Stimulated activated CD8-positive, alpha-beta memory T cell treated with anti-CD3 and anti-CD28 coated beads, Interleukin-4, amount 100 ng/mL, for 1 hour (primary cell): Measurements from ENCODE around the gene CLEC16A.

Experiments used
- DNase-seq, 2 donors: peaks; one replicate each; pipeline ENCODE4 v3.0.0-alpha.2; 2020; ENCODE audit warnings: low read depth in 2 of 2, low spot score in 1 of 2

The CLEC16A gene

DNA sequence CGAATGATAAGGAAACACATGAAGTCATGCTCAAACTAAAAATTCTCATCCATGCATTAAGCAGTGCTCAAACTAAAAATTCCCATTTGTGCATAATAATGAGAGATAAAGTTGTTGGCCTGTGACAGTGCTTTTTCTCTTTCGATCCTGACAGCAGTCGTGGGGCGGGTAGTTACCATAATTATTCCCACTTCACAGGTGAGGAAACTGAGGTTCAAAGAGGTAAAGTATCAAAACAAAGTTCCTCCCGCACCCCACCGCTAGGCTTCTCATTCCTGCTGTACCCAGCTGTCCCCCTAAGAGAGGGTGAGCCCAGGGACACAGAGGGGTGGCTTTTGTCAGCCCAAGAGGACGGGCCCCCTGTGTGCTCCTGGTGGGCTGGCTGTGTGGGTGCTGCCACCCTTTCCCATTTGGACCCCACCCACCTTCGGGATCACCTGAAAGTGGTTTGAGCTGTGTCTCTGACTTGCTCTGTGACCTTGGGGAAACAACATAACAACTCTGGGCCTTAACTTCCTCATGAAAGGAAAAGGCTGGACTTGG is 92.6 kb downstream of the CLEC16A start:
- no peak for DNase-seq

DNA sequence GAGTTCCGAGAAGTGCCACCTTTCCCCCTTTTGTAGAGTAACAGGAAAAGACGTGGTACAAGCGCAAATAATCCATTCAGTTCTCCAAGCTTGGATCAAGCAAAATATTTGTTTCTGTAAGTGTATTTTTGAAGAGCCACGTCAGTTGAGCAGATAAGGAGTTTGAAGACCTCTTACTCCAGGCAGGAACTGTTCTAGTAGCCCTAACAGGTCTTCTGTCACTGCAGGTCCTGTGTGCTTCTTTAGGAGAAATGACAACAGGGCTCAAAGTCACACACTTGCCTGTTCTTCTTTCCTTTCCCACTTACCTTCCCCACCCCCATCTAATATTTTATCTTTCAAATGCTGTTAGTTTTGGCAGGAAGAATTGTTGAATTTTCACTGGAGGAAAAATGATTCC is 93.9 kb downstream of the CLEC16A start:
- DNase-seq = no peak

DNA sequence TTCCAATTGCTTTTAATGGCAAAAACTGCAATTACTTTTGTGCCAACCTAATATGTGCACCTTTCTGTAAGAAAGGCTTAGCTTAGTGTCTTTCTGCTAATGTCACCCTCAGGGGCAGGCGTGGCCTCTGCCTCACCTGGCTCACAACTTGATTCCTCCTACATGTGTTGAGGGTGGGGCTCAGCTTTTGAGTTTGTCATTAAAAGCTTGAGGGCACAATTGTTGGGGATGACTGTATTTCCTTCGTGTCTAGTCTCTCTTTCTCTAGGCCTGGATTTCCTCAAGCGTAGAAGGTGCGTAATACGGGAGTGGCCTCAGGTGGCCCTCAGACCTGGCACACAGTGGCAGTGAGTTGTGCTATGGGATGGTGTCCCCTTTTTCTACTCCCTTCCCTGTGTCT is 94.4 kb downstream of the CLEC16A start:
- DNase-seq = no peak

DNA sequence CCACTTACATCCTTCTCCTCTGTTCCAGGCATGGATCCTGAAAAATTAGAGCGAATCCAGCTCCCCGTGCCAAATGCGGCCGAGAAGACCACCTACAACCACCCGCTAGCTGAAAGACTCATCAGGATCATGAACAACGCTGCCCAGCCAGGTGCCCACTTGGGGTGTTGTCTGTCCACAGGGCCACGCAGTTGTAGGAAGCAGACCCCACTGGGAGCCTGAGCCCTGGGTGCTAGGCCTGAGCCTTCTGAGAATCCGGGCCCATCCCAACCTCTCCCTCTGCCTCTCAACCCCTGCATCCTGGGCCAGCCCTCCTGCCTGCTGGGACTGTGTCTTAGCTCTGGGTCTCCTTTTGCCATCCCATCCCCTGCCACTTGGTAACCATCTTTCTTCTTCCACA is 95.4 kb downstream of the CLEC16A start:
- DNase-seq = no peak

DNA sequence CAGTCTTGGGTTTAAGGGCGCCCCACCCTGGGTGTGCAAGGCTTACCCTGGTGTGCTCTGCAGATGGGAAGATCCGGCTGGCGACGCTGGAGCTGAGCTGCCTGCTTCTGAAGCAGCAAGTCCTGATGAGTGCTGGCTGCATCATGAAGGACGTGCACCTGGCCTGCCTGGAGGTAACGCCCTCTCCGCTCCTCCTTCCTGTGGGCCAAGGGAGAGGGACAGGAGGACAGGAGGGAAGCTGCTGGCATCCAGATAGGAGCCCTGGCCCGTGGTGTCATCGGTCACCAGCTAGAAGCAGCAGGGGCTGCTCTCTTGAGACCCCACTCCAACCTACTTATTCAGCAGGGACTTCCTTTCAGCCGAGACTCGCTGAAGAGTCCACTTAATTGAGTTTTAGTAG is 97.8 kb downstream of the CLEC16A start:
- DNase-seq = no peak

DNA sequence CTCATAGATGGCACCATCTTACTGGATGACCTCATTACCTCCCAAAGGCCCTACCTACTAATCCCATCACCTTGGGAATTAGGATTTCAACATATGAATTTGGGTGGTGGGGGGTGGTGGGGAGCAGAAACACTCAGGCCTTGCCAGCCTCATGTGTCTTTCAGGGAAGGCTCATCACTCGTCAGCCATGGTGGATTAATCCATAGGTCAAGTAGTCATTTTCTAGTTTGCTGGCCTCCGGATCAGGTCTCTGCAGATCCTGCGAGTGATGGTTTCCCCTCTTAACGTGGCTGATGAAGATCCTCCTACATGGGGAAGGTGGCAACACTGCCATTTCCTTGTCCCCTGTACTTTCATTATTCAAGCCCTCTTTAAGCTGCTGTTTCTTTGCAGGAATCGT is 101.1 kb downstream of the CLEC16A start:
- DNase-seq = no peak

DNA sequence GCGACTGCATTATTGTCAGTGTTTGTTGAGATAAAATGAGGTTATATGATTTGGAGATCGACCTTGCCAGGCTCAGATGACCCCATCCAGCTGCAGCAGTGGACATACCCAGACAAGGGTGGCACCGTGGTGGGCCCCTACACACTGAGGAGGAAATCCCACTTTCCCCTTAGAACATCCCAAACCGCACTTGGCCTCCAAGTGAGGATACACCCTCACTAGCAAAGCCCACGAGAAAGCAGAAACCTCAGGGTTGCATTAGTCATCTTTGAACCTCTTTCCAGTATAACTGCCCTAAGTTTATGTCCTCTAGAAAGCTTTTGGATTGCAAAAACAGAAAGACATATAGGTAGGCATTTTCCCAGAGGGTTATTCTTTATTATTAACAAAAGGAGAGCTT is 101.5 kb downstream of the CLEC16A start:
- DNase-seq = no peak

DNA sequence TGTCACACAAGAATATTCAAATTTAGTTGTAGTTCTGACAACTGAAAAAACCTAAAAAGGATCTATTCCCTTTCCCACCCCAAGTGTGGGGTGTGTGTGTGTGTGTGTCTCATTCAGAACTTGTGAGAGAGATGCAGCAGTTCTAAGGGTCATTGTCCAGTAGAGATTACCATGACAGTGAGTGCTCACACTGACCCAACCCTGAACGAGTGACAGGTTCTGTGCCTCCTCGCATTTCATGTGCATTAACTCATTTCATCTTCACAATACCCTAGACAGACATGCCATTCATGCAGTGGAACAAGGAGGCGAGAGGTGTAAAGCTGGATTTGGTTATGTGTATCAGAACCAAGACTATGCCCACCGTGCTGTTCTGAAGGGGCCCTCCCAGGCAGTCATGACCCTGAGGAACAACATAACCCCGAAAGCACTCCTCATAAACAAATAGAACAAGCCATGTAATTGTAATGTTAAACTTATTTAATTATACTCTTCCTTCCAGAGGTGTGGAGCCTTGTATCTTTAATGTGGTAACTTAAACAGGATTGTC is 102.1 kb downstream of the CLEC16A start:
- DNase-seq = no peak

DNA sequence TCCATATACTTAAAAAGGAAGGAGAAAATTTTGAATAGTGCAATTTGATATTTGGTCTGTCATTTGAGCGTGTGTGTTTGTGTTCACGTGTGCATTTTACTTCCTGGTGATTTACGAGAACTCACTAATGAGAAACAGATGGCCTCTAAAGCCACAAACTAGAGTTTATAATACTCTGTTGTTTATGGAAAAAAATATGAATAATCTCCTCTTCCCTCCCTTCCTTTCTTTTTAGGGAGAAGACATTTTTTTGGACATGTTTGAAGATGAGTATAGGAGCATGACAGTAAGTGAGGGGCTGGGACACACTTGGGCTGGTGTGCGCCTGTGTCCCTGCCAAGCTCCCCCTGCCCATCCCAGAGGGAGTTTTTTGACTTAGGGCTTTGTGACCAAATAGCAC is 102.7 kb downstream of the CLEC16A start:
- DNase-seq = no peak

DNA sequence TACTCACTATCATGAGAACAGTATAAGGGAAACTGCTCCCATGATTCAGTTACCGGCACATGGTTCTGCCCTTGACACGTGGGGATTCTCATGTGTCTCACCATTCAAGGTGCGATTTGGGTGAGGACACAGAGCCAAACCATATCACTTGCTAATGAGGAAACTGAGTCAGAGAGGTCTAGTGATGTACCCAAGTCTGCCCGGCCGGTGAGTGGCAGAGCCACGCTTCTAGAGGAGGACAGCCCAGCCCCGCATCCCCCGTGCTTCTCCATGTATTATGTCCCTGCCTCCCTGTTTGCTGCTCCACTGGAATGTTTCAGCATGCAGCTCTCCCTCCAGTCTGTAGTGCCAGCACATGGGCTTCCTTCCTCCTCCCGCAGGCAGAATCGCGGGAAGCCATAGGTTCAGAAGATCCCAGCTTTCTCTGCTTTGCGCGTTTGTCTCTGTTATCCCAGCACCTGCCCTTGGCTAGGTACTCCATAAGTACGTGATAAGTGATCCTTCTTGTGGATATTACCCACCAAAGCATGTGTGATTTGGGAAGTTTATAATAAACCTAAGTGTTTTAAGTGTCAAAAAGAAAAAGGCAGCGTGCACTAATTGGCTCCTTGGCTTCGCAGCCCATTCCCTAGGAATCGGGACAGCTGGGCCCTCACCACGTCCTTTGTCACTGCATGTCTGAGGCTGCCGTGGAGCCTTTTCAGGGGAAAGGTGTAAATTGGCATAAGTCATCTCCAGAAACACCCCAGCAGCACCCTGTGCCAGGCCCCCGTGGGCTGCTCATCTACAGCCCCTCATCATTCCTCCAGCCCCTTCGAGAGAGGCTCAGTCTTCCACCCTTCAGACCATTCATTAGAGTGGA is 103.8 kb downstream of the CLEC16A start:
- DNase-seq = no peak

DNA sequence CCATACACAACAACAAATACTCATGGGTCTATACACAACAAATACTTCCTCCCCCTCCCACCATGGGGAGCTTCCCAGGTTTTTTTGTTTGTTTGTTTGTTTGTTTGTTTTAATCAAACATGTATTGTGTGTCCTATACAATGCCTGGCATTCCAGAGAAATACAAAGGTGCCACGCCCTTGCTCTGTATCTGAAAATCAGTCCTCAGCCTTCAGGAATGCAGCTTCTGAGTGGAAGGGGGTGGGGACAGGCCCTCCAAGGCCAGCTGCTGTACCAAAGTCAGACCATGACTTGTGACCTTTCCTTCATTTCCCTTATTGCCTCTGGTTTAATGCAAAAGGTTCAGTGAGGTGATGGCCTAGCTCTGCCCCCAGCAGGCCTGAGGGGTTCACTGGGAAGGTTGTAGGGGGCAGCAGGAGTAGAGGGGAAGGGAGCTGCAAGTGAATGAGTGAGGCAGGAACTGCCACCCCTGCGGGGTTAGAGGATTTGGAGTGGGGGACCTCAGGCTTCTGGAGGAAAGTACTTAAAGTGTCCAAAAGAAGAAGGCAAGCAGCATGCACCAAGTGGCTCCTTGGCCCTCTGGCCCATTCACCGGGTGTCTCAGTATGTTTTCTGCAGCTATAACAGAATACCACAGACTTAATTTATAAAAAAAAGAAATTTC is 105.2 kb downstream of the CLEC16A start:
- DNase-seq = no peak

DNA sequence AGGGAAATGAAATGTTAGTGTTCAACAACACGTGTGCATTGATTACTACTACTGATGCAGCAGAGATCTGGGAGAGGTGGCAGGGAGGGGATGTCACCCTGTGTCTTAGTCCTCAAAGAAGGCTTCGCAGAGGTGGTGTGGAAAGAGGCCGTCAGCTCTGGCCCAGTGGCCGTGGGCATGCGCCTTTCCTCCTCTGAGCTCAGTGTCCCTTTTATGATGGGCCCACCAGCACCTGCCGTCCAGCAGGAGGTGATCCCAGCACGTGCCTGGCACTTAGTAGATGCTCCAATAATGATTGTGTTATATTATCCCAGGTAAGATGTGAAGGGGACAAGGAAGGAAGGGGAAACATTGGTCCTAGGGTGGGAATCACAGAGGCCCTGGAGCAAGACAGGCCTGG is 106.2 kb downstream of the CLEC16A start:
- DNase-seq = no peak

DNA sequence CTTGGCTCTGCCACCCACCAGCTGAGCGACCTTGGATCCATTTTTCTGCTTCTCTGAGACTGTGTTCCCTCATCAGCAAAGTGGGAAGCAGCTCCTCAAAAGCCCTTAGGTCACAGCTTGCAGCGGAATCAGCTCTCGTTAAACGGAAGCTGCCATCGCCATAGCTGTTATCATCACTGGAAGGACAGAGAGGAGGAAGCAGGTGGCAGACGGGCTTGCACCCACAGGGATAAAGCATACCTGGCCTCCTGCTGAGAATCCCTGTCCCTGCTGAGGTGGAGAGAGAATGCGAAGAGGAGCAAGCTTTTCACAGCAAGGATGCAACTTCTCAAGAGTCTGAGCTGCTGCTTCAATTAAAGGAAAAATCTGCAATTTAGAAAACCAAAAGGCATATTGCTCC is 106.6 kb downstream of the CLEC16A start:
- DNase-seq = no peak

DNA sequence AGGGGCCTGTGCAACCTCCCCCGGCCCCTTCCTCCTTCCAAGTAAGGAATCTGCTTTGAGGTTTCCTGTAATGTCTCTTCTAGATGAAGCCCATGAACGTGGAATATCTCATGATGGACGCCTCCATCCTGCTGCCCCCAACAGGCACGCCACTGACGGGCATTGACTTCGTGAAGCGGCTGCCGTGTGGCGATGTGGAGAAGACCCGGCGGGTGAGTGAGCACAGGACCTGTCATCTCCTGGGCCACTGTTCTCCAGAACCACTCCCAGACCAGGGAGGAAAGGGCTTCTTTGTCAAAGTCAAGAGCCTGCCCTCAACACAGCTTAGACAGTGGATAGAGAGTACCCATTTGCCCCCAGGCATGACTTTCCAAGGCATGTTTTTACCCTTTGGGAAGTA is 107.1 kb downstream of the CLEC16A start:
- no peak for DNase-seq

DNA sequence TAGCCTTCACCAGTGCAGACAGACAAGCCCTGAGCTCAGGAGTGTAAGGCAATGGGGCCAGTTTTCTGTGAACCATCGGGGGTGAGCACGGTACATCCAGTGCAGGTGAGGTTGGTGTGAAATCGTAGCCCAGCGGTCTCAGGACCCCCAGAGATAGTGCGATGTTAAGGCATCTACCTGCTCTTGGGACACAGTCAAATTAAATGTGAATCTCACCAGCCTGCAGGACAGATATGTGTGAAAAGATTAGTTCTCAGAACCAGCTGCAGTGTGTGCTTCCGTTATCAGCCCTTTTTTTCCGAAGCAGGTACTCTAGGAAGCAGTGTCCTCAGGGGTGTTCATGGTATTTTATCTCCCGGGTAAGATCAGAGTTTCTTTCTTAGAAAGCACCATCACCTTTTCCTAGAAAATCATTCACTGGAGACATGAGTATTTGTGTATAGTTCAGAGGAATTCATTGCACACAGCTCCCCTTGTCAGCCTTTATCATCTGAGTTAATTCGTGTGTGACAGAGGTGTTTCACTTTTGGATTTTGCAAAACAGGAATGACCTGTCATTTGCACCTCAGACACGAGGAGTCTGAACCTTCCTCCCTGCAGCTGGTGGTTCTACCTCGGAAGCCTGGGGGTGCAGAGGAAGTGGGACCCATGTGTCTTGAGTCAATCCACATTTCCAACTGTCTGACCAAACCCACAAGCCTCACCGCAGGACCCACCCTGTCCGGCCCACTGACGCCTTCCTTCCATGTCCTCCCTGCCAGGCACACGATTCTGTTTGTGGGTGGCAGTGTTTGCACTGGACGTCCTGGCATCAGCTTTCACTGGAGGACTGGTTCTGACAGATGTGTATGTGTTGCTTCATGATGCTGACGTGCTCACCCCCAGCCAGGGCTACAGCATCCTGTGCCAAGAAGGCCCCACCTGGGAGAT is 107.8 kb downstream of the CLEC16A start:
- peak in 1 of 2 donors; percentile 9 for DNase-seq

DNA sequence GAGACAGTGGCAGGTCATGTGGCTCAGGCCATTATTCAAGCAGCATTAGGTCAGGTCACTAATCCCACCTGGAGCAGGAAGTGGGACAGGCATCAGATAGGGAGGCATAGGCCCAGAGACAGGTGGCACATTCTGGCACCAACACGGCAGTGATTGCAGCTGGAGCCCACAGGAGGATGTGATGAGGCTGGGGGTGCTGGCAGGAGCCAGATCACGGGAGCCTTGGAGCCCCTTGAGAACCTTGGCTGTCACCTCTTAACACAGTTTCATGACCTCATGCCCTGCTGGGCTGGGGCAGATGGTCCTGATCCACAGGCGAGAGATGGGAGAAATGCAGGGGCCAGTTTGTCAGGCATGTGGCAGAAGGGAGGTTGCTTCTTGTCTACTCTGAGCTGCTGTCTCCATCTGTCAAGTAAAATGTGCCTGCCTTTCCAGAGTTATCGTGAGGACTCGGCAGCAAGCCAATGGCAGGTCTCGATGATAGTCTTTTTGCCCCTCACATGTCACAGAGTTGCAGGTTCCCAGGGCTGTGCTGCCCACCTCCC is 109.6 kb downstream of the CLEC16A start:
- DNase-seq = no peak

DNA sequence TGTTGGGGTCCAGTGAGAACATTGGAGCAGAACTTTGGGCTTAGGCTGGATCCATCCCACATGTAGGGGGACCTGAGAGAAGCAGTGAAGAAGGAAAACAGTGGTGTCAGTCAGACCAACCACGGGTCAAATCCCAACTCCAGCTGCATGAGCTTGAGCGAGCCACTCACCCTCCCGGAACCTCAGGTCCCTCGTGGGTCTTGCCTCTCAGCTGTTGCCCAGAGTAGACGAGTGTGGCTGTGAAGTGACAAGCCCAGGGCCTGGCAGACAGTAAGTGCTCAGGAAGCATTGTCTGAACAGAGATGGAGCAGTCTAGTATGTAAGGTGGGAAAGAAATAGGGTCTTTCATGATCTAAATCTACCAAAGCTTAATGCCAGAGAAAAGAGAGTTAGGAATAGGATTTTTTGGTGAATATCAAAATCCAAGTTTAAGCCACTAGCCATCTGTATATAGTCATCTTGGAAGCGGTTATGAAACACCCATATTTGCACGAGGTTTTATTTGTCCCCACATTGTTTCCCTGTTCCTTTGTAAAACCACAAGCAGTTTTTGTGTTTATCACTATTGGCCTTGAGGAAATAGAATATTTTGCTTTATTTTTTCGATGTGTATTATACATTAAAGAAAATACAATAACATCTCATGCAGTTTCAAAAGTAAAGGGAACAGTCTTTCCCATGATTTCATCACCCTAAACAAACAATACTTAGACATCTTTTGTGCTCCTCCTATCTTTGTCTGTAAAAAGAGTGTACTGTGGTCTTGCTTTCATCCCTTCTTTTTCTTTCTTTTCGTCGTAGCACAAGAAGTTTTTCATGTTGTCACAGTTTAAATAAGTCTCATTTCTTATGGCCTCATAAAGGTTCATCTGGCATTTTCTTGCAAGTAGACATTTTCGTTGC is 112.0 kb downstream of the CLEC16A start:
- no peak for DNase-seq

DNA sequence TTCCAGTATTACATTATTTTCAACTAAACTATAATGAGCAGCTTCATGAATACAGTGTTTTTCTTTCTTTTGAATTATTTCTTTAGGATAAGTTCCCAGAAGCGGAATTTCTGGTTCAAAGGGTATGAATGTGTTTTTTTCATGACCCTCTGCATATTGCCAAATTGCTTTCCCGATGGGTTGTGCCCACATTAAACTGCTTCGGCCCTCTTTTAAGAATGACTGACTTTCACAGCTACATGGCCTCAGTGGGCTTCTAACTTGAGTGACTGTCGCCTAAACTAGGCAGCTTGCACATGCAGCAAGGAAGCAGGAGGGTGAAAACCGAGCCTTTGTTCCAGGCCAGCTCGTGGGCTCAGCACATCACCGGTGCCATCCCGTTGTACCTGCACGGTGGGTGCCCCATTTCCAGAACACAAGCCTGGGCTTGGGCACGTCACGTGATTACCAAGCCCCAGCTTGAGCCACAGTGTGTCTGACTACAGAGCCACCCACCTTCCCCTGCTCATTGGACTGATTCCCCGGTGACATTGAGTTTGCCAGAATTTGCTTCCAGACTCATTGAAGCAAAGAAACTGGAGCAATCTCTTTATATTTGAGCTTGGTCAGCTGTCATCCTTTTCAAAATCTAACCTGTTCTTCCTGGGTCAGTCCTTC is 112.8 kb downstream of the CLEC16A start:
- DNase-seq = no peak

DNA sequence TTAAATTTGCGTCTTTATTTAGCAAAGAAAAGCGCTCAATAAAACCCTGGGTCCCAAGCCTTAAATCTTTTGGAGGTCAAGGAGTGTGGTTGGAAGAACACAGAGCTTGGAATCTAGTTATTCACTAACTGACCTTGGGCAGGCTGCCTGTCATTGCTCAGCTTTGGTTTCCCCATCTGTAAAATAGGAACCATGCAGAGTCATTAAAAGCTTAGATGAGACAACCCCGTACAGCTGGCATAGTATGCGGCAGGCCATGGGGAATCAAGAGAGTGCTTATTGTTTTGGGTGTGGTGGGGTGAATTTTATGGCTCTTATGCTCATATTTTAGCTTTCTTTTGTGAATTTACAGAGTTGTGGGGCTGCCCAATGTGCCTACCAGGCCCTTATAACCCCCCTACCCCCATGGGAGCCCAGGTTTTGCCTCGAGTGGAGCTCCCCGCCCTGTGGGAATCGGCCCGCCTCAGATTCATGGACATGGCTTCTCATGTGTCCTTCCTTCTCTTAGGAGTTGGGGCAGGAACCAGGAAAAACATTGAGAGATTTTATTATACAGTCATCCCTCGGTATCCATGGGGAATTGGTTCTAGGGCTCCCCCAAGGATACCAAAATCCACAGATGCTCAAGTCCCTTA is 113.5 kb downstream of the CLEC16A start:
- DNase-seq = no peak
